SK-N-SH (cell line): Measurements from ENCODE around the gene CDK14. TPM values are rescaled to one million over a fixed set of nuclear protein-coding genes. Genes with fewer than 3 reads are reported as not detected.
A peak's percentile ranks its signal among the peaks of the same experiment; 100 is the strongest.

ENCODE experiments used
- CTCF ChIA-PET: fragments of 300-600, 350-600 bp; formaldehyde crosslinking; extraction: SDS; loops from one replicate; lab custom pipeline; 2021; lab: Yijun Ruan, JAX
- POLR2A ChIA-PET: fragments of 350-600 bp; sonication (Branson Sonifier 250); formaldehyde crosslinking; extraction: SDS; loops from one replicate; lab custom pipeline; 2020; ENCODE audit warnings: antibody characterized with exemption, inconsistent platforms; lab: Yijun Ruan, JAX
- DNase-seq: peaks from one replicate; pipeline ENCODE4 v3.0.0; 2012
- H2AFZ ChIP-seq: fragments of 200-600 bp; sonication (generic); 2 replicates; pipeline ENCODE4 v1.8.1; 2016; ENCODE audit warnings: antibody characterized with exemption, mild to moderate bottlenecking, low read depth
- H3F3A ChIP-seq: fragments of 200-600 bp; sonication (generic); replicated peaks from 2 replicates; pipeline ENCODE3; 2016; ENCODE audit warnings: antibody characterized with exemption, mild to moderate bottlenecking; ENCODE audit not compliant: insufficient read depth
- H3K27ac ChIP-seq, 2 experiments: fragments of 200-500 bp in 1 of 2; fragments of 200-600 bp in 1 of 2; sonication (Bioruptor generic) in 1 of 2; sonication (generic), shearing (Covaris generic) in 1 of 2; 2 replicates each; pipeline versions ENCODE4 v1.5.1 to v1.6.1; 2014 to 2016; ENCODE audit warnings: low read depth in 2 of 2, inconsistent platforms in 1 of 2, low read length in 1 of 2, mild to moderate bottlenecking in 1 of 2, mixed read lengths in 1 of 2
- H3K27me3 ChIP-seq: fragments of 200-600 bp; sonication (generic), shearing (Covaris generic); 2 replicates; pipeline ENCODE4 v1.6.1; 2016; ENCODE audit warnings: mixed run types; ENCODE audit not compliant: insufficient read depth
- H3K36me3 ChIP-seq, 2 experiments: fragments of 200-500 bp in 1 of 2; fragments of 200-600 bp in 1 of 2; sonication (Bioruptor generic) in 1 of 2; sonication (generic) in 1 of 2; replicated peaks in 1 of 2; 2 replicates each; pipeline versions ENCODE3 to v1.5.1; 2014 to 2016; ENCODE audit warnings: low read length in 1 of 2, mild to moderate bottlenecking in 1 of 2; ENCODE audit not compliant: insufficient read depth in 2 of 2, control insufficient read depth in 1 of 2
- H3K4me1 ChIP-seq, 2 experiments: fragments of 200-500 bp in 1 of 2; fragments of 200-600 bp in 1 of 2; sonication (Bioruptor generic) in 1 of 2; sonication (generic), shearing (Covaris generic) in 1 of 2; 2 replicates each; pipeline versions ENCODE4 v1.5.1 to v1.6.1; 2014 to 2016; ENCODE audit warnings: low read depth in 1 of 2, low read length in 1 of 2, mixed run types in 1 of 2; ENCODE audit not compliant: insufficient read depth in 2 of 2, control insufficient read depth in 1 of 2
- H3K4me2 ChIP-seq: fragments of 200-600 bp; sonication (generic), shearing (Covaris generic); 2 replicates; pipeline ENCODE4 v1.6.1; 2017; ENCODE audit warnings: mixed run types
- H3K4me3 ChIP-seq, 2 experiments: fragments of 200-500 bp in 1 of 2; fragments of 200-600 bp in 1 of 2; sonication (Bioruptor generic) in 1 of 2; sonication (generic), shearing (Covaris generic) in 1 of 2; 2 replicates each; pipeline versions ENCODE4 v1.5.1 to v1.8.1; 2014 to 2016; ENCODE audit warnings: low read depth in 2 of 2, inconsistent platforms in 1 of 2, low read length in 1 of 2, mild to moderate bottlenecking in 1 of 2, mixed read lengths in 1 of 2, moderate library complexity in 1 of 2
- H3K79me2 ChIP-seq: fragments of 200-600 bp; sonication (generic); 2 replicates; pipeline ENCODE4 v1.8.1; 2017; ENCODE audit warnings: mild to moderate bottlenecking; ENCODE audit not compliant: insufficient read depth
- H3K9ac ChIP-seq: fragments of 200-600 bp; sonication (generic); 2 replicates; pipeline ENCODE4 v1.6.1; 2017; ENCODE audit warnings: mixed run types
- H3K9me2 ChIP-seq: fragments of 200-600 bp; sonication (generic); 2 replicates; pipeline ENCODE4 v1.6.1; 2017; ENCODE audit warnings: mixed run types
- H3K9me3 ChIP-seq: fragments of 200-600 bp; sonication (generic); 2 replicates; pipeline ENCODE4 v1.6.1; 2017; ENCODE audit warnings: mixed run types, mild to moderate bottlenecking, moderate library complexity
- H4K20me1 ChIP-seq: fragments of 200-600 bp; sonication (generic); 2 replicates; pipeline ENCODE4 v1.6.1; 2017; ENCODE audit warnings: mild to moderate bottlenecking, mixed run types; ENCODE audit not compliant: insufficient read depth
- ELF1 ChIP-seq: IDR thresholded peaks from 2 replicates; pipeline ENCODE4 v1.4.0; 2012
- EP300 ChIP-seq, 2 experiments: IDR thresholded peaks; 2 replicates each; pipeline versions ENCODE4 v1.4.0 to v1.6.1; 2012; ENCODE audit warnings: borderline replicate concordance in 1 of 2, low read depth in 1 of 2, low read length in 1 of 2
- EZH2phosphoT487 ChIP-seq: fragments of 200-600 bp; sonication (generic); IDR thresholded peaks from 2 replicates; pipeline ENCODE4 v1.6.1; 2017; ENCODE audit warnings: low read depth, mixed run types, mild to moderate bottlenecking, antibody characterized with exemption, moderate library complexity, borderline replicate concordance
- FOSL2 ChIP-seq: IDR thresholded peaks from 2 replicates; pipeline ENCODE4 v1.4.0; 2012; ENCODE audit warnings: low read depth, mild to moderate bottlenecking, moderate library complexity, borderline replicate concordance
- FOXJ3 ChIP-seq: sonication (generic); formaldehyde crosslinking; IDR thresholded peaks from 2 replicates; pipeline ENCODE4 v1.5.1; 2020; ENCODE audit warnings: mild to moderate bottlenecking, missing genetic modification reagents
- GABPA ChIP-seq: IDR thresholded peaks from 2 replicates; pipeline ENCODE4 v1.4.0; 2012; ENCODE audit warnings: low read depth, mild to moderate bottlenecking
- GATA2 ChIP-seq: sonication (generic); formaldehyde crosslinking; IDR thresholded peaks from 2 replicates; pipeline ENCODE4 v1.5.0; 2020; ENCODE audit warnings: mild to moderate bottlenecking, missing genetic modification reagents
- IRF3 ChIP-seq: fragments of 150-350 bp; IDR thresholded peaks from 2 replicates; pipeline ENCODE4 v1.6.1; 2016; ENCODE audit warnings: mild to moderate bottlenecking, low read depth, low read length
- NFIC ChIP-seq: IDR thresholded peaks from 2 replicates; pipeline ENCODE4 v1.4.0; 2012; ENCODE audit warnings: borderline replicate concordance
- NRF1 ChIP-seq: IDR thresholded peaks from 2 replicates; pipeline ENCODE4 v1.6.1; 2012; ENCODE audit warnings: low read depth, mild to moderate bottlenecking, low read length
- PBX3 ChIP-seq: IDR thresholded peaks from 2 replicates; pipeline ENCODE4; 2012
- POLR2AphosphoS5 ChIP-seq: IDR thresholded peaks from 2 replicates; pipeline ENCODE4 v1.6.1; 2012; ENCODE audit warnings: low read depth, low read length
- RCOR1 ChIP-seq: fragments of 150-350 bp; IDR thresholded peaks from 2 replicates; pipeline ENCODE4 v1.6.1; 2017; ENCODE audit warnings: antibody characterized with exemption, low read length
- REST ChIP-seq: IDR thresholded peaks from 2 replicates; pipeline ENCODE4 v1.6.1; 2012; ENCODE audit warnings: mild to moderate bottlenecking, low read depth, low read length, moderate library complexity
- RFX5 ChIP-seq: IDR thresholded peaks from 2 replicates; pipeline ENCODE4 v1.6.1; 2012; ENCODE audit warnings: mild to moderate bottlenecking, improper control_type of control experiment, low read length
- SIN3A ChIP-seq: IDR thresholded peaks from 2 replicates; pipeline ENCODE4 v1.6.1; 2012; ENCODE audit warnings: low read depth, mild to moderate bottlenecking, low read length, moderate library complexity, borderline replicate concordance
- SMC3 ChIP-seq: IDR thresholded peaks from 2 replicates; pipeline ENCODE4 v1.6.1; 2012; ENCODE audit warnings: low read depth, low read length, improper control_type of control experiment
- TAF1 ChIP-seq: IDR thresholded peaks from 2 replicates; pipeline ENCODE4 v1.6.1; 2012; ENCODE audit warnings: low read depth, mild to moderate bottlenecking, low read length, moderate library complexity, borderline replicate concordance
- TCF12 ChIP-seq: IDR thresholded peaks from 2 replicates; pipeline ENCODE4 v1.4.0; 2012
- TEAD4 ChIP-seq: IDR thresholded peaks from 2 replicates; pipeline ENCODE4 v1.4.0; 2012; ENCODE audit warnings: mild to moderate bottlenecking, borderline replicate concordance; ENCODE audit not compliant: insufficient read depth
- USF1 ChIP-seq: IDR thresholded peaks from 2 replicates; pipeline ENCODE4 v1.4.0; 2012; ENCODE audit warnings: low read depth, borderline replicate concordance
- WGBS: methylation state at CpG from one replicate; pipeline ENCODE4 v1.1.6; 2017; ENCODE audit warnings: low lambda C conversion rate; 5-methylcytosine and 5-hydroxymethylcytosine counted together
- polyA plus RNA-seq, 3 experiments: library from polyadenylated mRNA; depleted of rRNA; stranded (reverse); fragments of >200 nt; gene quantifications; 2 replicates each; pipeline ENCODE4 v1.2.3, GENCODE V29; 2012

Gene CDK14
- polyA plus RNA-seq, 1 of the 3 experiments (the other 2 are of a cell fraction): 13.9 TPM

DNA sequence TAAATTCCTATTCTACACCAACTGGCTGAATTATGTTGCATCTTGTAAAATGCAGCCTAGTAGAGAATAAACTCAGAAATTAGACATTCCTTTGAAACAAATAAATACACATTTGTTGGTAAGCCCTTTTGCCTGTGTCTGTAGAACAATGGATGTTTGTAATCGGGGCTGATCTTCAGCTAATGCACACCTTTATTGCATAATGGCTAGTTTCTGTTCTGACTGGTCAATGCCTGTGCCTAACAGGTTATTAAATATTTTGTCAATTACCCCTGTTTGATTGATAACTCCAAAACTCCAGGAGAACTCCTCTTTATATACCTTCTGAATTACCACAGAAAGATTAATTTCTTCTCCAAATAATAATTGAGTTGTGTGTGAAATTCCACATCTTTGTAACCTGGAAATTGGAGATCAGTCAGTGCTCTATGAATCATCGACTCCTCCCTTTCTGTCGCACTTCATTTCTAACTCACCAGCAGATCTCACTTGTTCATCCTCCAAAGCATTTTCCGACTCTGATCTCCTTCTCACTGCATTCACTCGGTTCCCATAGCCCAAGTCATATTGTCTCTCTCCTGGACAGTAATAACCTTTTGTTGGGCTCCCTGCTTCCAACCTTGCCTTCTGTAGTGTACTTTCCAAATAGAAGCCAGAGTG, 472.1 kb downstream of the CDK14 start:
- Histone ChIP-seq H3K27me3 (no peaks in the 10 kb centered on the region), H3K4me1 (peaks cover 4 to 8% of the 10 kb centered on the region in 2 experiments; a peak in 3 of 4 replicates), H3K36me3 (peaks cover 0 to 20% of the 10 kb centered on the region in 2 experiments), H3K79me2 (no peaks in the 10 kb centered on the region), H3K9ac (no peak overlapping the region), H3K9me3 (no peaks in the 10 kb centered on the region), H2AFZ (no peak overlapping the region), H3F3A (no peaks in the 10 kb centered on the region), H3K4me2 (no peak overlapping the region), H4K20me1 (no peaks in the 10 kb centered on the region), H3K4me3 (no peak overlapping the region), H3K27ac (no peak overlapping the region), H3K9me2 (no peaks in the 10 kb centered on the region)
- WGBS: 87% methylated on average over 5 of the region's 5 CpGs
- TF ChIP-seq ELF1 (no peak), RFX5 (no peak), FOSL2 (peak; percentile 30; the same call in 1 of the 2 replicates), PBX3 (peak; percentile 28; the same call in 1 of the 2 replicates), POLR2AphosphoS5 (no peak), TEAD4 (no peak)
- POLR2A ChIA-PET: no interaction called here
- DNase-seq: no peak
- CTCF ChIA-PET: interaction anchor here (1.3 to 1.8 kb wide), 2 partner anchors 11 to 14 kb away, joined by 3 read pairs; no protein-coding TSS in a partner anchor

DNA sequence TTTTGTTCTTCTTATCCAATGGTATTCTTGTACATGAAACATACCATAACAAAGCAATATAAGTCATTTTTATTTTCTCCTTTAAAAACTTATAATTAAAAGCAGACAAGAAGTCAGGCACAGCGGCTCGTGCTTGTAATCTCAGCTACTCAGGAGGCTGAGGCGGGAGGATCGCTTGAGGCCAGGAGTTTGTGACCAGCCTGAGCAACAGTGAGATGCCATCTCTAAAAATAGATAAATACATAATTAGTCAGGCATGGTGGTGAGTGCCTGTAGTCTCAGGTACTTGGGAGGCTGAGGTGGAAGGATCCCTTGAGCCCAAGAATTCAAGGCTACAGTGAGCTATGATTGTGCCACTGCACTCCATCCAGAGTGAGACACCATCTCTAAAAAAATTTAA, 473.0 kb downstream of the CDK14 start:
- DNase-seq: no peak
- POLR2A ChIA-PET: no interaction called here
- Histone ChIP-seq H3K79me2 (no peaks in the 10 kb centered on the region), H3K4me2 (no peak overlapping the region), H3K36me3 (peaks cover 0 to 17% of the 10 kb centered on the region in 2 experiments), H3K4me3 (no peak overlapping the region), H3K9ac (no peak overlapping the region), H3K9me2 (no peaks in the 10 kb centered on the region), H3K27ac (no peak overlapping the region), H3K4me1 (peaks cover 4 to 8% of the 10 kb centered on the region in 2 experiments; a peak in 3 of 4 replicates), H3K9me3 (no peaks in the 10 kb centered on the region), H2AFZ (no peak overlapping the region), H3K27me3 (no peaks in the 10 kb centered on the region), H4K20me1 (no peaks in the 10 kb centered on the region), H3F3A (no peaks in the 10 kb centered on the region)
- WGBS: 95% methylated on average over 4 of the region's 4 CpGs
- CTCF ChIA-PET: interaction anchor here (1.0 to 3.0 kb wide), 5 partner anchors 11 to 35 kb away, joined by 3 to 17 read pairs (median 4); no protein-coding TSS in a partner anchor
- no peak for TF ChIP-seq GABPA
- no peak for TF ChIP-seq NRF1
- TF ChIP-seq IRF3: no peak
- TF ChIP-seq SMC3: no peak
- TF ChIP-seq ELF1: no peak
- no peak for TF ChIP-seq REST
- no peak for TF ChIP-seq TAF1
- TF ChIP-seq EZH2phosphoT487: no peak
- TF ChIP-seq SIN3A: no peak
- TF ChIP-seq GATA2 (CRISPR knock-in tag): no peak
- no peak for TF ChIP-seq USF1
- TF ChIP-seq FOXJ3 (CRISPR knock-in tag): no peak
- TF ChIP-seq NFIC: no peak
- no peak for TF ChIP-seq TCF12
- TF ChIP-seq EP300 (IDR thresholded peaks at IDR 0.05; ENCODE audit: borderline replicate concordance in 1 of 2, low read depth in 1 of 2, low read length in 1 of 2): no peak
- TF ChIP-seq RCOR1: no peak
